Pancreas (tissue), 10 donors: ENCODE results near the gene MB. TPM values are rescaled to one million over a fixed set of nuclear protein-coding genes. Genes with fewer than 3 reads are reported as not detected.
"Not testable (repeated sequence)": the region's sequence is repeated elsewhere in the genome, so short reads cannot be mapped to it uniquely, and the experiment has no call there.

Source experiments
- ATAC-seq, 4 donors: fragments of 200-7000 bp; cut with Tn5 transposase; one replicate each; pipeline versions ENCODE4 v1.8.0 to v1.9.1; 2020; ENCODE audit warnings: mild to moderate bottlenecking in 4 of 4, moderate library complexity in 4 of 4
- DNase-seq, 6 donors: peaks; one replicate each; pipeline ENCODE4 v3.0.0-alpha.2; 2020
- FAIRE-seq: peaks from 2 replicates; lab custom pipeline; 2012; peaks lifted over from hg19 to GRCh38; lab: Jason Lieb, UNC
- H3K27ac ChIP-seq, 4 donors: fragments of 200-600 bp; sonication (generic); 1 replicate in 3 of 4; 2 replicates in 1 of 4; pipeline versions ENCODE4 v1.5.0 to v1.8.0; 2020
- H3K27me3 ChIP-seq, 4 donors: fragments of 200-600 bp; one replicate each; pipeline ENCODE4 v1.8.0; 2021
- H3K36me3 ChIP-seq, 3 donors: fragments of 200-600 bp; sonication (generic) in 1 of 3; one replicate each; pipeline versions ENCODE4 v1.5.0 to v1.8.0; 2020 to 2021
- H3K4me1 ChIP-seq, 3 donors: fragments of 200-600 bp; one replicate each; pipeline ENCODE4 v1.8.0; 2021
- H3K4me3 ChIP-seq, 4 donors: fragments of 200-600 bp; sonication (generic) in 2 of 4; one replicate each; pipeline versions ENCODE4 v1.5.0 to v1.8.0; 2020 to 2021
- H3K9me3 ChIP-seq, 4 donors: fragments of 200-600 bp; one replicate each; pipeline ENCODE4 v1.8.0; 2021
- WGBS, 2 donors: extraction: QIAGEN DNeasy Blood & Tissue Kit; methylation state at CpG; one replicate each; pipeline ENCODE4 v1.1.7; 2013; 5-methylcytosine and 5-hydroxymethylcytosine counted together
- intact Hi-C, 3 donors: fragments of 100-400 bp; cut with DNase I; formaldehyde crosslinking; loops; one replicate each; pipeline versions ENCODE4 v1.11.1 to v1.14.2; 2022
- polyA plus RNA-seq, 2 donors: library from polyadenylated mRNA; stranded (reverse); fragments of 200-250 nt; gene quantifications; one replicate each; pipeline ENCODE4 v1.2.3, GENCODE V29; 2013
- total RNA-seq, 6 donors: library from RNA; stranded (reverse); fragmentation: NEBNext Ultra II Directional in 4 of 6; extraction: Animal tissue kit (Norgen Biotek cat#: 25700) in 4 of 6; gene quantifications; one replicate each; pipeline versions ENCODE4 v1.2.1 to v1.2.4, GENCODE V29; 2021 to 2023
- TF ChIP-seq, protein P1 (sequence below), 4 donors: fragments of 200-600 bp; sonication (generic) in 3 of 4; IDR thresholded peaks; one replicate each; pipeline versions ENCODE4 v1.5.0 to v1.8.0; 2021; ENCODE audit warnings: antibody characterized with exemption in 4 of 4
- donor health status: healthy with polysubstance abuse.
- donor health status: DM: no; HTN: no; CAD: no; lungs with moderate emphysema.
- donor health status: DM: no; HTN: no; CAD: no.
- donor health status: control.
- donor health status: control.
- donor health status: Bipolar disorder and iron deficiency.
- donor health status: DM: yes; HTN: yes; CAD: no.
- donor health status: DM: no; HTN: no; CAD: no.
- donor health status: DM: no; HTN: no; CAD: no.
- donor health status: DM: yes; HTN: yes; CAD: no.

The MB gene
- 1 to 10 TPM in 1 of 6 donors, under 1 TPM in 3, not detected in 2; 0.46 to 6.6 (median 0.70) TPM for total RNA-seq
- 1 to 10 TPM; 1.5 to 5.4 TPM for polyA plus RNA-seq

DNA sequence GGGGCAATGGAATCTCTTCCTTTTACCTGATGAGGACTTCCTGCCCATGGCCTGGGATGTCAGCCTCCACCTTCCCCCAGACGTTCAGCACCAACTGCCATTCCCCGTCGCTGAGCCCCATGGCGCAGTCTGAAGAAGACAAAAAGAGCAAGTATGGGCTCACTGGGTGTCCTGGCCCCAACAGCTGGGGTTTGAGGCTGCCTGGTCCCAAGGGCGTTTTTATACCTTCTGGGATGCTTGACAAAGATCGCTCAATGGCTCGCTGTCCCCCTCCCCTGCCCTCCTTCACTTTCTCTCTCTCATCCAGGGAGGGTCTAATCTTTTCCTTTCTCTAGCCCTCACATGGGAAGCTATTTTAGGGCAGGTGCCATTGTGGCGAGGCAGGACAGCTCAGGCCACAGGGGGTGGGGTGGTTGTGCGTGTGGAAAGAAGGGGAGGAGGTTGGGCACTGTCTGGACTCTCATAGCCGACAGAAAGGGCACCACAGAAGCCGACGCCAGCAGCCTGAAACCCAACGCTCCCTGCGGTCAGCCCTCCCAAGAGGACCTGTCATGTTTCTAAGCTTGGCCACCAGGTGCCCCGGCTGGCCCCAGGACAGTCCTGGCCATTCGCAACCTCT is at the start of gene MB:
Gene MB (minus strand): TSS at position 193 of the 619 bp plus-strand sequence. CDS start 72 bp downstream, at position 121.
- no peak within 1 kb of the TSS for H3K27ac ChIP-seq
- no peak for ATAC-seq
- WGBS, 2 donors: 74 to 75% methylated on average over 16 of the region's 16 CpGs

DNA sequence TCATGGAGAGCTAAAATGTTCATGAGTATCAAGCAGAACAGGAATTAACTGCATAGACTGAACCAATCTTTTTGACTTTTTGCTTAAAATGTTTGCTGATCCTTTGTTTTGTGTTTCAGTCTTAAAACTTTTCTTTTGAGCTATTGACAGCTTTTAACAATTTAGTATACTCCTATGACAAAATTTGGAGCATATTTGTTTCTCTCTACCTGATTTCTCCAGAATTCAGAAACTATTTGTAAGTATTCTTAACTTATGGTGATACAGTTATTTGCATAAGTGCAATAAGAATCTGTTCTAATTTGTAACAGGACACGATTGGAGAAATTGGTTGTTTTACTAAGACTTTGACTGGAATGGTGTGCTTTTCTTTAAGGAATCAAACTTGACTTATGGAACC is 49.6 kb upstream of the MB start:
- H3K27me3 ChIP-seq, DNase-seq, H3K36me3 ChIP-seq, FAIRE-seq, H3K27ac ChIP-seq, intact Hi-C loops, H3K4me1 ChIP-seq, H3K9me3 ChIP-seq, H3K4me3 ChIP-seq, ATAC-seq: not testable (repeated sequence)
- 71 to 77% methylated on average over 1 of the region's 1 CpG for WGBS, 2 donors

More for the DNA sequence above, at the start of gene MB:
- Histone ChIP-seq H3K4me3 (no peak within 1 kb of the TSS), H3K27me3 (no peaks in the 10 kb centered on the region), H3K9me3 (no peaks in the 10 kb centered on the region), H3K36me3 (no peaks in the 10 kb centered on the region), H3K4me1 (peaks cover 0 to 2% (median 0%) of the 10 kb centered on the region in 3 donors)
- DNase-seq (no peak), FAIRE-seq (no peak)
- intact Hi-C loops: no loop called here
- TF ChIP-seq, protein P1, sequence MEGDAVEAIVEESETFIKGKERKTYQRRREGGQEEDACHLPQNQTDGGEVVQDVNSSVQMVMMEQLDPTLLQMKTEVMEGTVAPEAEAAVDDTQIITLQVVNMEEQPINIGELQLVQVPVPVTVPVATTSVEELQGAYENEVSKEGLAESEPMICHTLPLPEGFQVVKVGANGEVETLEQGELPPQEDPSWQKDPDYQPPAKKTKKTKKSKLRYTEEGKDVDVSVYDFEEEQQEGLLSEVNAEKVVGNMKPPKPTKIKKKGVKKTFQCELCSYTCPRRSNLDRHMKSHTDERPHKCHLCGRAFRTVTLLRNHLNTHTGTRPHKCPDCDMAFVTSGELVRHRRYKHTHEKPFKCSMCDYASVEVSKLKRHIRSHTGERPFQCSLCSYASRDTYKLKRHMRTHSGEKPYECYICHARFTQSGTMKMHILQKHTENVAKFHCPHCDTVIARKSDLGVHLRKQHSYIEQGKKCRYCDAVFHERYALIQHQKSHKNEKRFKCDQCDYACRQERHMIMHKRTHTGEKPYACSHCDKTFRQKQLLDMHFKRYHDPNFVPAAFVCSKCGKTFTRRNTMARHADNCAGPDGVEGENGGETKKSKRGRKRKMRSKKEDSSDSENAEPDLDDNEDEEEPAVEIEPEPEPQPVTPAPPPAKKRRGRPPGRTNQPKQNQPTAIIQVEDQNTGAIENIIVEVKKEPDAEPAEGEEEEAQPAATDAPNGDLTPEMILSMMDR (IDR thresholded peaks at IDR 0.05): no peak

DNA sequence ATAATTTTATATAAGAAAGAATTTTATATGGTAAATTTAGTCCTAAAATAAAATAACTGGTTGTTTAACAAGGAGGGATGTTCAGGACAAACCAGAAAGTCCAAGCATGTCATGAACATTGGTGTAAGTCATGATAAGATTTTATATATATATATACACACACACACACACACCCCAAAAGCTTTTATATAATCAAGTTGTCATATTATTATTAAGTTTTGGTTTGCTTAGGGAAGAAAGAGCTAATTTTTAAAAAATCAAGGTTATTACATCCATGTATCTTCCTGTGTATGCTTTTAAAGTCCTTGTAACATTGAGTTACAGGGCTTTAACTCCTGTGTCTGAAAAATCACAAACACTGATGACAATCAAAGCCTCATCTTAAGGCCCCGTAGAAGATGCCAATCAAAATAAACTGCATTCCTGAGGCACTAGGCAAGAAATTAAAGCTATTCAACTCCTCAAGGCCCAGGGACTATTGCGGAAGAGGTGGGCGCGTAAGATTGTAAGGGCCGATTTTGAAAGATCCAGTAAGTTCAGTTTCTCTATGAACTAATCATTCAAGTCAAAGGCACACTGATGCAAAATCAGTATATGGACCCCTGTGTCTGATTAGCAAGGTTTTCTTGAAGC is 47.9 kb upstream of the MB start:
- ATAC-seq: no peak
- H3K27me3 ChIP-seq: no peaks in the 10 kb centered on the region
- intact Hi-C loops: no loop called here
- no peaks in the 10 kb centered on the region for H3K36me3 ChIP-seq
- TF ChIP-seq, protein P1 (IDR thresholded peaks at IDR 0.05): no peak
- no peak for DNase-seq
- no peaks in the 10 kb centered on the region for H3K4me1 ChIP-seq
- H3K4me3 ChIP-seq: no peak overlapping the region
- peaks cover 0 to 3% (median 0%) of the 10 kb centered on the region in 4 donors for H3K9me3 ChIP-seq
- peak; percentile 5 for FAIRE-seq
- WGBS, 2 donors: 94 to 95% methylated on average over 5 of the region's 5 CpGs
- no peak overlapping the region for H3K27ac ChIP-seq

DNA sequence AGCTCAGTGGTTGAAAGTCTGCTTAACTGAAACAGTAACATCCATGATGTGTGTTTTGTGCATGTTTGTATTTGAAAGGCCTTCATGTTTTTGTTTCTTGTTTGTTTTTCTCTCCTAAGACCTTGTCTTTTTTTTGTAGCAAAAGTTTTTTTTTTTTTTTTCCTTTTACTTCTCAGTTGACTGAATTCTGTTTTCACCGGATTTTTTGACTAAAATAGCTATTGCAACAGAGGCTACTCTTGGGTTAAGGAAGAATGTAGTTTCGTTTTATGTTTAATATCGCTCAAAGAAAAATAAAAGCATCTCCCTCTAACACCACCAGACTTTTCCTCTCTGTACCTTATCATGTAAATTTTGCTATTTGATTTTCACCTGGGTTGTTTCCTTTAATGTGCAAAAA is 46.2 kb upstream of the MB start:
- 77% methylated on average over 3 of the region's 3 CpGs for WGBS, 2 donors
- Histone ChIP-seq H3K4me1 (no peaks in the 10 kb centered on the region), H3K27ac (no peak overlapping the region), H3K4me3 (no peak overlapping the region), H3K27me3 (no peaks in the 10 kb centered on the region), H3K9me3 (peaks cover 0 to 3% (median 0%) of the 10 kb centered on the region in 4 donors), H3K36me3 (no peaks in the 10 kb centered on the region)
- no peak for FAIRE-seq
- intact Hi-C loops: no loop called here
- TF ChIP-seq, protein P1 (IDR thresholded peaks at IDR 0.05): no peak
- ATAC-seq: no peak
- no peak for DNase-seq

DNA sequence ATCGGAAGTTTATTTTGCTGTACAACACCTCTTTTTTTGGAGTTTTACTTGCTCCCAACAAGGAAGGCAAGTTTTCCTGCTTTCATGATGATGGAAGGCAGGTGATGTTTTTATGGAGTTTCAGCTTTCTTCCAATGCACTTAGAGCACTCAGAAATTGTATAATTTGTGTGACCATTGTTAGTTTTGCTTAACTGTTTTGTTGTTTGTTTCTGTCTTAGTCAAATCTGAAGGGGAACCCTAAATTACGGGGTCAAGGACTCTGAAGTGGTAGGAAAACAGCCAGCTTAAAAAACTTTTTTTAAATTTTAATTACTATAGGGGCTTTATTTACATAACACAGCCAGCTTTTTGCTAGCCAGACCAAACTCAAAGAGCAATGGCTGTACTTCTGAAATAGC is 45.8 kb upstream of the MB start:
- no peak for DNase-seq
- Histone ChIP-seq H3K9me3 (peaks cover 0 to 3% (median 0%) of the 10 kb centered on the region in 4 donors), H3K4me3 (no peak overlapping the region), H3K4me1 (no peaks in the 10 kb centered on the region), H3K27me3 (no peaks in the 10 kb centered on the region), H3K36me3 (no peaks in the 10 kb centered on the region), H3K27ac (peak overlapping the region in 1 of 4 donors; percentile 9)
- no peak for FAIRE-seq
- TF ChIP-seq, protein P1 (IDR thresholded peaks at IDR 0.05): no peak
- no peak for ATAC-seq
- intact Hi-C loops: no loop called here
- WGBS, 2 donors: 88 to 89% methylated on average over 2 of the region's 2 CpGs
